Measurements from ENCODE around the gene LVRN. TPM values are rescaled to one million over a fixed set of nuclear protein-coding genes. Genes with fewer than 3 reads are reported as not detected.

The LVRN gene
- total RNA-seq, 1 donor, result under 0.01 TPM

DNA sequence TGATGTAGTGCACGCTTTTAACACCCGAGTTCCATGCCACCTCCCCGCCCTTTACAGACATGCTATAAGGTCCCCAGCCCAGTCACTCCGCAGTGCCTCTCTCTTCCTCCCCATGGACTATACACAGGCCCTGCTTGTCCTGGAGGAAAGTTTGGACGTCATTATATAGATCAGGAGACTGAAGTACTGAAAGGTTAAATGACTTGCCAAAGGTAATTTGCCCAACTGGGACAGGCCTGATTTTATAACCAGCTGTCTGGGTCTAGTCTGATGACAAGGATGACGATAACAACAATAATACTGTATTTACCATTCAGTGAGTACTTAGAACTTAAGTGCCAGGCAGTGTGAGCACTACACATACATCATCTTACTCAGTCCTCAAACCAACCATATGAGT is 33.1 kb downstream of the LVRN start:
- TF ChIP-seq, protein P1, sequence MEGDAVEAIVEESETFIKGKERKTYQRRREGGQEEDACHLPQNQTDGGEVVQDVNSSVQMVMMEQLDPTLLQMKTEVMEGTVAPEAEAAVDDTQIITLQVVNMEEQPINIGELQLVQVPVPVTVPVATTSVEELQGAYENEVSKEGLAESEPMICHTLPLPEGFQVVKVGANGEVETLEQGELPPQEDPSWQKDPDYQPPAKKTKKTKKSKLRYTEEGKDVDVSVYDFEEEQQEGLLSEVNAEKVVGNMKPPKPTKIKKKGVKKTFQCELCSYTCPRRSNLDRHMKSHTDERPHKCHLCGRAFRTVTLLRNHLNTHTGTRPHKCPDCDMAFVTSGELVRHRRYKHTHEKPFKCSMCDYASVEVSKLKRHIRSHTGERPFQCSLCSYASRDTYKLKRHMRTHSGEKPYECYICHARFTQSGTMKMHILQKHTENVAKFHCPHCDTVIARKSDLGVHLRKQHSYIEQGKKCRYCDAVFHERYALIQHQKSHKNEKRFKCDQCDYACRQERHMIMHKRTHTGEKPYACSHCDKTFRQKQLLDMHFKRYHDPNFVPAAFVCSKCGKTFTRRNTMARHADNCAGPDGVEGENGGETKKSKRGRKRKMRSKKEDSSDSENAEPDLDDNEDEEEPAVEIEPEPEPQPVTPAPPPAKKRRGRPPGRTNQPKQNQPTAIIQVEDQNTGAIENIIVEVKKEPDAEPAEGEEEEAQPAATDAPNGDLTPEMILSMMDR (IDR thresholded peaks at IDR 0.05; ENCODE audit: insufficient read depth, low read depth, low read length), result no peak
- no peak for DNase-seq (ENCODE audit: low read depth)
- no peak overlapping the region for H3K4me3 ChIP-seq (ENCODE audit: low read depth, low read length)

DNA sequence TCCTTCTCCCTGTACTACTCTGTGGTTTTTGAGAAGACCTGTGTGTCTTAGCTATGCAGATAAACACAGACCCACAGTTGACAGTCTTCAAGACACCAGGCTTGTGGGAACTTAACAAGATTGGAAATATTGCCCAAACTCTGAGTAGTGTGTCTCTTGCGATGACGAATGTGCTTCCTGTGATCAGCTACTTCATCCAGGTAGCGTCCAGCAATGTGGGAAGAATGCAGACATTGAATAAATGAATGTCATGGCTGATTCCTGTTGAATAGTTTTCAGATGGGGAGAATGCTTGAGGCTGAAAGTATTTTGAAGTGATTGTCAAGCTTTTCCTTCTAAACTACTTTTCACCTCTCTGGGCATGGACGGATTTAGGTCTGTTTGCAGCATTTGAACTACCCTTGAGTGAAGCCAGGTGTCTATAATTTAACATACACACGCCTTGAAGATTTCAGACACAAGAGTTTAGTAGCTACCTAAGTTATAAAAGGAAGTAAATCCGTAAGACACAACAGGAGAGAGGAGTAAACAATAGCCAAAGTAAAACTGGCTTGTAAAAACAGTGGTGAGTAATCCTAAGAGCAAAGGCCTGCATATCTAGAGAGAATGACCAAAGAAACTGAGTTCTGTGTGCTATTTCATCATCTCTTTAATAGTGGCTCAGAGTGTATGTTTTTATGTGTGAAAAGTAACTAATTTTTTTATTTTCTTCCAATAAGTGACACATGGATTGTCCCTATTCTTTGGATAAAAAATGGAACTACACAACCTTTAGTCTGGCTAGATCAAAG is 40.0 kb downstream of the LVRN start:
- H3K4me3 ChIP-seq (ENCODE audit: low read depth, low read length), result no peak overlapping the region
- TF ChIP-seq, protein P1 (IDR thresholded peaks at IDR 0.05; ENCODE audit: insufficient read depth, low read depth, low read length), result no peak
- peak; percentile 33 for DNase-seq (ENCODE audit: low read depth)

DNA sequence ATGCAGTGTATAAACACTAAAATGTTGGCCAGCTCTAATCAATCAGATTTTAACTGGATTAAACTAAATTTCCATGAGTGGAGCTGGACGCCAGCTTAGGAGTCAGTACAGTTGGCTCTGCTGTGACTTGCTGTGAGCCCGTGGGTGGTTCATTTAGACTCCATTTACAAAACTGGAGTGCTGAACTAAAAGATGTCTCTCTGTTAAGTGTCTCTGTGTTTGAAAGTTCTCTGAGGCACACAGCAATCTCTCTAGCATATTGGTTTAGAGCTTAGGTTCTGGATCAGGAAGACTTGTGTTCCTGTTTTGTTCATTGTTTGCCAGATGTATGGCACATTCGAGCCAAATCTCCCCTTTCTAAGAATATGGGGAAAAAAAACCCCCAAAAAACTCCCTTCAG is 42.0 kb downstream of the LVRN start:
- H3K4me3 ChIP-seq (ENCODE audit: low read depth, low read length), result no peak overlapping the region

DNA sequence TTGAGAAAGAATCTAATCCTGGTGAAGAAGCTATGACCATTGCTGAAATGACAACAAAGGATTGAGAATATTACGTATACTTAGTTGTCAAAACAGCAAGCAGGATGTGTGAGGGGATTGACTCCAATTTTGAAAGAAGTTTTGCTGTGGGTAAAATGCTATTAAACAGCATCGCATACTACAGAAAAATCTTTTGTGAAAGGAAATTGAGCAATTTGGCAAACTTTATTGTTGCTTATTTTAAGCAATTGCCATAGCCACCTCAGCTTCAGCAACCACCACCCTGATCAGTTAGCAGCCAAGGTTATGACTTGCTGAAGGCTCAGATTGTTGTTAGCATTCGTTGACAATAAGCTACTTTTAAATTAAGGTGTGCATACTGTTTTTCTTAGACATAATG is 47.5 kb downstream of the LVRN start:
- H3K4me3 ChIP-seq (ENCODE audit: low read depth, low read length), result no peak overlapping the region
- TF ChIP-seq, protein P1 (IDR thresholded peaks at IDR 0.05; ENCODE audit: insufficient read depth, low read depth, low read length), result no peak
- no peak for DNase-seq (ENCODE audit: low read depth)

More for the DNA sequence above, 42.0 kb downstream of the LVRN start:
- TF ChIP-seq, protein P1 (IDR thresholded peaks at IDR 0.05; ENCODE audit: insufficient read depth, low read depth, low read length), result no peak
- DNase-seq (ENCODE audit: low read depth), result no peak

DNA sequence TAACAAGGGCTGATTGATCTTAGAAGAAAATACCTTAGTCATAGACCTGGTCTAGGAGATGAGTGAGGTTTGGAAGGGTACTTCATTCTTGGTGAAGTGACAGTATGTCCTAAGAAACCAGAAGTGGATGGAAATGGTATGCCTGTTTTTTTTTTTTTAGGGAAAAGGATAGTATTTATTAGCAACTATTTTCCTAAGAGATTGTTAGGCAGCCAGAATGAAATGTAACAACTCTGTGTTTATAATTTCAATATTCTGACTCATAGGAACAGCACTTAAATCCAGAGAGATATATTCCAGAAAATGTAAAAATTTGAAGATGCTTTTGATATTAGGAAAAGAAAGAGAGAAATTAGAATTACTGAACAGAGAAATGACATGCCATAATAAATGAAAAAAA is 48.8 kb downstream of the LVRN start:
- DNase-seq (ENCODE audit: low read depth), result peak; percentile 32
- TF ChIP-seq, protein P1 (IDR thresholded peaks at IDR 0.05; ENCODE audit: insufficient read depth, low read depth, low read length), result no peak
- no peak overlapping the region for H3K4me3 ChIP-seq (ENCODE audit: low read depth, low read length)

DNA sequence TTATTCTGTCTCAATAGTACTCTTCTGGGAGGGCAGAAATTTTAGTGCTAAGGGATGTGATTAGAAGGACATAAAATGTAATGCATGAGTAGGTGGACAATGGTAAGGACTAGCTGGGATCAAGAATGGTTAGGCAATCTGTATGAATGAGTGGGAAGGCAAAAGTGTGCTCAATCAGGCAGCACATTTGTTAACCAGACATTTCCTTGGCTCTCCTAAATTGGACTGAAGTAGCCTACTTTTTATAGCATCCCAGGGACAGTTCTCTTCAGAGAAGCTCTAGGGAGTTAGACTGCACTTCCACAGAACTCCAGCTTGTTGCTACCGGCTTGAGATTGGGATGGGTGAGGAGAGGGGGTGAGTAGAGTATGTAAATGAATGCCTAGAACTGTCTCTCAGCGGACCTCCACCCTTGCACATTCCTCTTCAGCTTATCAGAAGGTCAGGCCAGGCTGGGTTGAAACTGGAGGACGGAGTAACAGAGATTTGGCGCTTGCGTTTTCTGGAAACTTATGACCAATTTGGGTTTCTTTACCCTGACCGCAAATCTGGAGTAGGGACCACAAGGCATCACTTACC is 51.0 kb downstream of the LVRN start:
- TF ChIP-seq, protein P1 (IDR thresholded peaks at IDR 0.05; ENCODE audit: insufficient read depth, low read depth, low read length), result no peak
- DNase-seq (ENCODE audit: low read depth), result no peak
- no peak overlapping the region for H3K4me3 ChIP-seq (ENCODE audit: low read depth, low read length)

All from fibroblast of villous mesenchyme (primary cell).